H1 (cell line): ENCODE results near the gene TGFB2. TPM values are rescaled to one million over a fixed set of nuclear protein-coding genes. Genes with fewer than 3 reads are reported as not detected.
A peak's percentile ranks its signal among the peaks of the same experiment; 100 is the strongest.

Experiments used
- CTCF ChIA-PET: fragments of 300-600 bp; sonication (Branson Sonifier 250); formaldehyde crosslinking; loops from one replicate; lab custom pipeline; 2021; ENCODE audit not compliant: partially characterized antibody; lab: Charles Lee
- POLR2A ChIA-PET: fragments of 300-600 bp; sonication (Branson Sonifier 250); formaldehyde crosslinking; loops from one replicate; lab custom pipeline; 2021; ENCODE audit warnings: inconsistent platforms; ENCODE audit not compliant: partially characterized antibody; lab: Charles Lee
- DNase-seq, 2 experiments: peaks; one replicate each; pipeline versions ENCODE4 v3.0.0 to v3.0.0-alpha.2; 2010 to 2022; ENCODE audit warnings: low spot score in 2 of 2, low read depth in 1 of 2, mixed read lengths in 1 of 2
- FAIRE-seq: peaks from 2 replicates; lab custom pipeline; 2011; peaks lifted over from hg19 to GRCh38; lab: Jason Lieb, UNC
- H2AFZ ChIP-seq: 2 replicates; pipeline ENCODE4 v1.8.1; 2012; ENCODE audit warnings: low read length, inconsistent platforms
- H2AK5ac ChIP-seq: 2 replicates; pipeline ENCODE4 v1.6.1; 2013; ENCODE audit warnings: low read depth, low read length
- H2BK120ac ChIP-seq: replicated peaks from 2 replicates; pipeline ENCODE3; 2013; ENCODE audit warnings: low read depth, low read length, inconsistent platforms
- H2BK12ac ChIP-seq: 2 replicates; pipeline ENCODE4 v1.6.1; 2013; ENCODE audit warnings: low read depth, low read length
- H2BK15ac ChIP-seq: 2 replicates; pipeline ENCODE4 v1.6.1; 2013; ENCODE audit warnings: low read length
- H2BK20ac ChIP-seq: 2 replicates; pipeline ENCODE4 v1.6.1; 2013; ENCODE audit warnings: low read length
- H2BK5ac ChIP-seq: 2 replicates; pipeline ENCODE4 v1.6.1; 2013; ENCODE audit warnings: low read depth, low read length
- H3K14ac ChIP-seq: 2 replicates; pipeline ENCODE4 v1.6.1; 2013; ENCODE audit warnings: inconsistent platforms; ENCODE audit not compliant: insufficient read length
- H3K18ac ChIP-seq: 2 replicates; pipeline ENCODE4 v1.6.1; 2013; ENCODE audit warnings: low read length; ENCODE audit errors: extremely low read depth
- H3K23ac ChIP-seq: 2 replicates; pipeline ENCODE4 v1.6.1; 2013; ENCODE audit warnings: inconsistent platforms; ENCODE audit not compliant: insufficient read length
- H3K23me2 ChIP-seq: 2 replicates; pipeline ENCODE4 v1.6.1; 2013; ENCODE audit warnings: low read depth, low read length
- H3K27ac ChIP-seq: 2 replicates; pipeline ENCODE4 v1.6.1; 2011; ENCODE audit warnings: low read depth, low read length, inconsistent platforms
- H3K27me3 ChIP-seq, 4 experiments: replicated peaks in 1 of 4; 1 replicate in 1 of 4; 2 replicates in 3 of 4; pipeline versions ENCODE4 v1.6.1 to v1.8.1; 2011 to 2013; ENCODE audit warnings: low read length in 3 of 4, mild to moderate bottlenecking in 3 of 4, inconsistent platforms in 2 of 4, mixed read lengths in 2 of 4, moderate library complexity in 1 of 4; ENCODE audit not compliant: control insufficient read depth in 3 of 4, insufficient read depth in 3 of 4; ENCODE audit errors: extremely low read depth in 1 of 4
- H3K36me3 ChIP-seq, 4 experiments: 2 replicates each; pipeline versions ENCODE4 v1.6.1 to v1.8.1; 2011 to 2013; ENCODE audit warnings: mild to moderate bottlenecking in 4 of 4, low read length in 3 of 4, moderate library complexity in 2 of 4, control low read depth in 1 of 4, inconsistent platforms in 1 of 4; ENCODE audit not compliant: insufficient read depth in 4 of 4, control insufficient read depth in 2 of 4
- H3K4ac ChIP-seq: replicated peaks from 2 replicates; pipeline ENCODE3; 2013; ENCODE audit warnings: low read length, low read depth, mixed read lengths, inconsistent platforms; ENCODE audit not compliant: insufficient read length
- H3K4me1 ChIP-seq, 4 experiments: replicated peaks in 1 of 4; 1 replicate in 1 of 4; 2 replicates in 3 of 4; pipeline versions ENCODE4 v1.6.1 to v1.8.1; 2011 to 2013; ENCODE audit warnings: low read length in 3 of 4, inconsistent platforms in 2 of 4, mixed read lengths in 1 of 4; ENCODE audit not compliant: insufficient read depth in 4 of 4, control insufficient read depth in 3 of 4
- H3K4me2 ChIP-seq, 2 experiments: 2 replicates each; pipeline versions ENCODE4 v1.6.1 to v1.8.1; 2011 to 2013; ENCODE audit warnings: low read depth in 2 of 2, low read length in 2 of 2, control low read depth in 1 of 2, inconsistent platforms in 1 of 2, mild to moderate bottlenecking in 1 of 2; ENCODE audit not compliant: insufficient read depth in 1 of 2
- H3K4me3 ChIP-seq, 4 experiments: fragments of 200-600, 300-600 bp in 1 of 4; sonication (generic), shearing (Covaris generic), sonication (Bioruptor Twin) in 1 of 4; 2 replicates each; pipeline versions ENCODE4 v1.5.1 to v1.8.1; 2011 to 2016; ENCODE audit warnings: low read length in 4 of 4, low read depth in 3 of 4, control low read depth in 2 of 4, inconsistent platforms in 2 of 4, mild to moderate bottlenecking in 2 of 4, mixed read lengths in 1 of 4, moderate library complexity in 1 of 4; ENCODE audit not compliant: insufficient read depth in 2 of 4; ENCODE audit errors: extremely low read depth in 1 of 4
- H3K56ac ChIP-seq: replicated peaks from 2 replicates; pipeline ENCODE3; 2013; ENCODE audit warnings: low read depth, mild to moderate bottlenecking, mixed read lengths, low read length, inconsistent platforms; ENCODE audit not compliant: insufficient read length
- H3K79me1 ChIP-seq: 2 replicates; pipeline ENCODE4 v1.6.1; 2013; ENCODE audit warnings: low read depth, low read length, control low read depth
- H3K79me2 ChIP-seq, 2 experiments: 2 replicates each; pipeline versions ENCODE4 v1.6.1 to v1.8.1; 2012 to 2013; ENCODE audit warnings: low read length in 2 of 2, mild to moderate bottlenecking in 2 of 2, inconsistent platforms in 1 of 2; ENCODE audit not compliant: insufficient read depth in 2 of 2, control insufficient read depth in 1 of 2
- H3K9ac ChIP-seq, 4 experiments: replicated peaks in 1 of 4; 1 replicate in 1 of 4; 2 replicates in 3 of 4; pipeline versions ENCODE4 v1.6.1 to v1.8.1; 2011 to 2013; ENCODE audit warnings: low read depth in 3 of 4, low read length in 3 of 4, control low read depth in 2 of 4, mild to moderate bottlenecking in 2 of 4, moderate library complexity in 2 of 4, inconsistent platforms in 1 of 4; ENCODE audit errors: extremely low read depth in 1 of 4
- H3K9me3 ChIP-seq, 2 experiments: 2 replicates each; pipeline versions ENCODE4 v1.6.1 to v1.8.1; 2012 to 2013; ENCODE audit warnings: mild to moderate bottlenecking in 2 of 2, moderate library complexity in 2 of 2, control low read depth in 1 of 2, inconsistent platforms in 1 of 2, low read depth in 1 of 2, low read length in 1 of 2, mixed read lengths in 1 of 2; ENCODE audit not compliant: insufficient read depth in 2 of 2
- H4K20me1 ChIP-seq, 2 experiments: replicated peaks in 1 of 2; 2 replicates each; pipeline versions ENCODE3 to v1.8.1; 2011 to 2013; ENCODE audit warnings: inconsistent platforms in 2 of 2, low read length in 2 of 2, mild to moderate bottlenecking in 1 of 2; ENCODE audit not compliant: insufficient read depth in 2 of 2, control insufficient read depth in 1 of 2
- H4K5ac ChIP-seq: 2 replicates; pipeline ENCODE4 v1.6.1; 2013; ENCODE audit warnings: low read length, low read depth, mixed read lengths, inconsistent platforms; ENCODE audit not compliant: insufficient read length
- H4K8ac ChIP-seq: 2 replicates; pipeline ENCODE4 v1.8.0; 2013; ENCODE audit warnings: mild to moderate bottlenecking, moderate library complexity, low read length, inconsistent platforms; ENCODE audit not compliant: insufficient read depth; ENCODE audit errors: extremely low read depth
- H4K91ac ChIP-seq: replicated peaks from 2 replicates; pipeline ENCODE3; 2013; ENCODE audit warnings: low read length, mixed read lengths, inconsistent platforms; ENCODE audit not compliant: insufficient read length
- ATF2 ChIP-seq: IDR thresholded peaks from 2 replicates; pipeline ENCODE4 v1.6.1; 2012; ENCODE audit warnings: low read length, inconsistent platforms
- ATF3 ChIP-seq: IDR thresholded peaks from 2 replicates; pipeline ENCODE4 v1.6.1; 2011; ENCODE audit warnings: low read depth, mild to moderate bottlenecking, low read length; ENCODE audit not compliant: insufficient read depth
- EGR1 ChIP-seq: IDR thresholded peaks from 2 replicates; pipeline ENCODE4 v1.6.1; 2011; ENCODE audit warnings: low read depth, low read length, borderline replicate concordance
- GABPA ChIP-seq: IDR thresholded peaks from 2 replicates; pipeline ENCODE4 v1.6.1; 2011; ENCODE audit warnings: mild to moderate bottlenecking, low read length, moderate library complexity, borderline replicate concordance; ENCODE audit not compliant: insufficient read depth
- KDM1A ChIP-seq: fragments of 200-600, 300-600 bp; sonication (generic); IDR thresholded peaks from 2 replicates; pipeline ENCODE4 v1.7.1; 2016; ENCODE audit warnings: mild to moderate bottlenecking, low read length, borderline replicate concordance
- MAFK ChIP-seq: IDR thresholded peaks from 2 replicates; pipeline ENCODE4 v1.6.1; 2012; ENCODE audit warnings: low read depth, mild to moderate bottlenecking, improper control_type of control experiment, low read length
- NRF1 ChIP-seq: IDR thresholded peaks from 2 replicates; pipeline ENCODE4 v1.6.1; 2011; ENCODE audit warnings: mild to moderate bottlenecking, low read depth, low read length, improper control_type of control experiment
- SIRT6 ChIP-seq: IDR thresholded peaks from one replicate; pipeline ENCODE4 v1.7.1; 2012; ENCODE audit warnings: low read length, inconsistent platforms
- SUZ12 ChIP-seq: fragments of 200-600 bp; sonication (generic); IDR thresholded peaks from 2 replicates; pipeline ENCODE4 v1.6.1; 2012; ENCODE audit warnings: mild to moderate bottlenecking, inconsistent platforms, low read length, moderate library complexity, mixed read lengths
- TAF1 ChIP-seq: IDR thresholded peaks from 2 replicates; pipeline ENCODE4 v1.6.1; 2011; ENCODE audit warnings: mild to moderate bottlenecking, low read depth, low read length
- TAF7 ChIP-seq: optimal IDR thresholded peaks from 2 replicates; pipeline ENCODE3; 2011; ENCODE audit warnings: low read depth, mild to moderate bottlenecking, inconsistent platforms, low read length, moderate library complexity, borderline replicate concordance
- WGBS, 2 experiments: shearing (Covaris generic) in 1 of 2; methylation state at CpG; one replicate each; pipeline versions ENCODE4 v1.1.6 to v1.1.7; 2013 to 2015; ENCODE audit warnings: low lambda C conversion rate in 2 of 2, mixed read lengths in 2 of 2, inconsistent platforms in 1 of 2, low coverage in 1 of 2, missing lambda C conversion rate in 1 of 2; ENCODE audit not compliant: insufficient replicate concordance in 2 of 2, insufficient coverage in 1 of 2, insufficient read length in 1 of 2; ENCODE audit errors: extremely low coverage in 1 of 2, missing lambda C conversion rate in 1 of 2; 5-methylcytosine and 5-hydroxymethylcytosine counted together
- polyA plus RNA-seq, 7 experiments: library from polyadenylated mRNA; depleted of rRNA in 3 of 7; stranded (reverse) in 5 of 7; unstranded in 2 of 7; fragments of >200 nt in 5 of 7; fragments of 200-250 nt in 2 of 7; gene quantifications; 1 replicate in 5 of 7; 2 replicates in 1 of 7; 4 replicates in 1 of 7; pipeline versions ENCODE4 v1.2.1 to v1.2.3, GENCODE V29; 2011 to 2013; ENCODE audit warnings: missing spikeins in 2 of 7, mixed read lengths in 2 of 7
- total RNA-seq: library from RNA; stranded (reverse); fragmentation: NEBNext Ultra II Directional; extraction: Animal tissue kit (Norgen Biotek cat#: 25700); gene quantifications from 2 replicates; pipeline ENCODE4 v1.2.1, GENCODE V29; 2021
- TF ChIP-seq, protein P1 (sequence below): IDR thresholded peaks from 2 replicates; pipeline ENCODE4 v1.6.1; 2012; ENCODE audit warnings: inconsistent platforms

Gene TGFB2
- total and polyA plus RNA-seq, 2 of the 8 experiments (the other 6 are each of a cell fraction or from before 2014, with no cell fraction given), result 0.26 to 0.84 TPM

- Histone ChIP-seq H3K79me1 (no peaks in the 10 kb centered on the region), H4K8ac (no peak overlapping the region), H2AFZ (no peak overlapping the region), H3K27ac (no peak overlapping the region), H2BK15ac (0 out of 2 replicates have a peak overlapping the region, but pooled peaks have one; percentile 3), H3K9me3 (no peaks in the 10 kb centered on the region), H4K5ac (no peak overlapping the region), H4K20me1 (no peaks in the 10 kb centered on the region), H3K4me1 (no peaks in the 10 kb centered on the region), H2BK12ac (no peak overlapping the region), H3K4me2 (no peak overlapping the region), H4K91ac (no peak overlapping the region), H3K14ac (no peak overlapping the region), H3K36me3 (no peaks in the 10 kb centered on the region), H2BK5ac (no peak overlapping the region), H3K56ac (no peak overlapping the region), H3K79me2 (no peaks in the 10 kb centered on the region), H3K4me3 (no peak overlapping the region), H2AK5ac (no peak overlapping the region), H3K18ac (no peak overlapping the region), H3K4ac (no peak overlapping the region), H3K23me2 (no peaks in the 10 kb centered on the region), H3K23ac (no peak overlapping the region), H2BK120ac (no peak overlapping the region), H2BK20ac (no peak overlapping the region), H3K9ac (no peak overlapping the region), H3K27me3 (no peaks in the 10 kb centered on the region)
- WGBS, 2 experiments, result 95% methylated on average over 5 of the region's 5 CpGs; no CpG with 5 or more reads in 1 of the 2 experiments
- FAIRE-seq (no peak), DNase-seq (no peak)
- POLR2A ChIA-PET, result no interaction called here
- CTCF ChIA-PET, result no interaction called here
- TF ChIP-seq KDM1A (no peak), EGR1 (no peak), MAFK (no peak), NRF1 (no peak), SUZ12 (no peak), ATF2 (no peak), GABPA (no peak), SIRT6 (no peak), TAF1 (no peak), ATF3 (no peak), TAF7 (no peak)
- TF ChIP-seq, protein P1, sequence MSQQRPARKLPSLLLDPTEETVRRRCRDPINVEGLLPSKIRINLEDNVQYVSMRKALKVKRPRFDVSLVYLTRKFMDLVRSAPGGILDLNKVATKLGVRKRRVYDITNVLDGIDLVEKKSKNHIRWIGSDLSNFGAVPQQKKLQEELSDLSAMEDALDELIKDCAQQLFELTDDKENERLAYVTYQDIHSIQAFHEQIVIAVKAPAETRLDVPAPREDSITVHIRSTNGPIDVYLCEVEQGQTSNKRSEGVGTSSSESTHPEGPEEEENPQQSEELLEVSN, result no peak
Observed at GRCh38 chr1:218482683-218483082, 137.5 kb downstream of the TGFB2 start.
